Stimulated activated CD4-positive, alpha-beta T cell treated with anti-CD3 and anti-CD28 coated beads, Interleukin-4, amount 100 ng/mL, for 24 hours (primary cell): Measurements from ENCODE around the gene JMJD1C.
"Not testable (repeated sequence)": the region's sequence is repeated elsewhere in the genome, so short reads cannot be mapped to it uniquely, and the experiment has no call there.

Experiments used
- DNase-seq: peaks from one replicate; pipeline ENCODE4 v3.0.0-alpha.2; 2020

Gene JMJD1C

DNA sequence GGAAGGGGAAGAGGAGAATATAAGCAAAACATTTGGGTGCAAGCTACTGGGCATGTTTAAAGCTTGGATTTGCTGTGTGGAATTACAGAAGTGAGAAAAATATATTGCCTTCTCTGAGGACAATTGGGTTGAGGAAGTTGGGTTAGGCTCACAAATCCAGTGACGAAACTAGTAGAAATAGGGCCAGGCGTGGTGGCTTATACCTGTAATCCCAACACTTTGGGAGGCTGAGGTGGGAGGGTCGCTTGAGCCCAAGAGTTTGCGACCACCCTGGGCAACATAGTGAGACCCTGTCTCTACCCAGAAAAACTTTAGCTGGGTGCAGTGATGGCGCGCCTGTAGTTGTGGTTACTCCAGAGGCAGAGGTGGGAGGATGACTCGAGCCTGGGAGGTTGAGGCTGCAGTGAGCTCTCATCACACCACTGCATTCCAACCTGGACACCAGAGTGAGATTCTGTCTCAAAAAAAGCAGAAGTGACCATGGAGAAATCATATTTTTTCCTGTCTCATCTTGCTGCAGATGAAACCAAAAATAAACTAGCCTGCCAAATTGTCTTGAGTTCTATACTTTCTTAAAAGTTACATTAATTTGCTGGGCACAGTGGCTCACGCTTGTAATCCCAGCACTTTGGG is 310.3 kb downstream of the JMJD1C start:
- no peak for DNase-seq

DNA sequence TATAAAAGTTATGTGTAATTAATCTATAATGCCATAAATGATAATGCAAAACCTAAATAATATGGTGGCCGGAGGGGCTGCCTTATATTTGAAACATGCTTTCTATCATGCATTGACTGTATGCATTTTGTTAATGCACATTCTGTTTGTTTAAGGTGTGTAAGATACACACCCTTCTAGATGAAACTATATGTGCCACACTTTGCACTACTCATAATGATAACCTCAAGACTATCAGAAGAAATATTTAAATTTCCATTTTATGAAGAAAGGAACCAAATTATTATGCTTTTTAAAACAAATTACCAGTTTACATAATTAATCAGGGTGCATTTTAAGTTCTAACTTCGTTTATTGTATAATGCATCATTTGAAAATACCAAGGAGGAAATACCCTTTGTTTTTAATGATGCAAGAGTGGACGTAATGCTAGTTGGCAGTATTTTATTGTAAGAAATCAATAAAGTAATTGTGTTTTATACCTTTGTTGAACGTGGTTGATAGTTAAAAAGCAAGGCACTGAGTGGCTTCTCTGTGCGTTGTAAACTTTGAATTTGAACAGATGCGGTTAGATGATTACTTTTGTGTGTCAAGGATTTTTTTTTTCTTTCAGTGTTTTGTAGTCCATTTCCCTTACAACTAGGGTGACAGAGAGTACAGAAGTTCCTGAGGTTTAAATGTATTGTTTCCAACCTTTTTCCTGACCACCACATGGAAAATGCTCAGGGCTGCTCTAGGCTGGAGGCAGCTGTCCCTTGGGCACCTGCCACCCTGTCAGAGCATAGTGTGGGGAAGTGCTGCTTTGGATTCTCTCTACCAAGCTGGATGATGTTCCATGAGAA is 311.0 kb downstream of the JMJD1C start:
- no peak for DNase-seq

GRCh38 chr10:63153868-63154545 is 311.8 kb downstream of the JMJD1C start:
- not testable (repeated sequence) for DNase-seq

GRCh38 chr10:63150745-63151144 is 315.0 kb downstream of the JMJD1C start:
- DNase-seq: no peak

DNA sequence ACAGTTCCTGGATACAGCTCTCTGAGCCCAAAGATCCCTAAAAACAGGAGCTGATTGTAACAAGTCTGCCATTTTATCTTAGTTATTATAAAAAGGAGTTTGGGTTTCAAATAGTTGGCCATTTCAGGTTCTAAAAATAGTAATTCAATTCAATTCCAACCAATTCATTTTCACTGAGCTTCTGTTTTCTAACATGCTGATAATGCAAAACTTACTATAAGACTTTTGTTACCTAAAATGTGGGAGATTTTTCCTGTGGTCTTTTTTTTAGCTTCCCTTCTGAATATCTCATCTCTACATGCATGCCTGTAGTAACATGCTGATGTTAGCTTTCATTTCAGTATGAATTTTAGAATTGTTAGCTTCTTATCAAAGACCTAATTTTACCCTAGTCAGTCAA is 319.3 kb downstream of the JMJD1C start:
- no peak for DNase-seq

- DNase-seq: no peak
These were observed 320.0 kb downstream of the JMJD1C start for GRCh38 chr10:63145782-63146181.

DNA sequence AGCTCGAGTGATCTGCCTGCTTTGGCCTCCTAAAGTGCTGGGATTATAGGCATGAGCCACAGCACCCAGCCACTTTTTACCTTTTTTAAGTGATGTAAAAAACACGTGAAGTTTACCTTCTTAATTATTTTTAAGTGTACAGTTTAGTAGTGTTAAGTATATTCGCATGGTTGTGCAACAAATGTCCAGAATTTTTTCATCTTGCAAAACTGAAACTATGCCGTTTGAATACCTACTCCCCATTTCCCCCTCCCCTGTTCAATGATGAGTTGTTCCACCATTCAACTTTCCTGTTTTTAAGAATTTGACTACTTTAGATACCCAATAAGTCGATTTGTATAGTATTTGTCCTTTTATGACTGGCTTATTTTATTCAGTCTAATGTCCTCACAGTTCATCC is 321.8 kb downstream of the JMJD1C start:
- DNase-seq: no peak

- DNase-seq: no peak
These were observed 323.6 kb downstream of the JMJD1C start for GRCh38 chr10:63142136-63142535.

DNA sequence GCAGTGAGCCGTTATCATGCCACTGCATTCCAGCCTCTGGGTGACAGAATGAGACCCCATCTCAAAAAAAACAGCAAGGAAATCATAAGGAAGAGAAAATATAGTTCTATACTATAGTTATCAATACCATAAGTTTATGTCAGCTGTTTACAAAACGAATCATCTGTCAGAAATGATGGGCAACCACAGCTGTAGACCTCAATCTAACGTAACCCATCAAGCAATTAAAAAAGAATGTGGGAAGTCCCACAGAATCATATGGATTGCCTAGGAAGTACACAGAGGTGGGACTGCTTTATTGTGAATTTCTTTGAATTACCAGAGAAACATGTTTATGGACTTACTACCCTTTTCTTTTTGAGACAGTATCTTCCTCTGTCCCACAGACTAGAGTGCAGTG is 325.7 kb downstream of the JMJD1C start:
- no peak for DNase-seq

DNA sequence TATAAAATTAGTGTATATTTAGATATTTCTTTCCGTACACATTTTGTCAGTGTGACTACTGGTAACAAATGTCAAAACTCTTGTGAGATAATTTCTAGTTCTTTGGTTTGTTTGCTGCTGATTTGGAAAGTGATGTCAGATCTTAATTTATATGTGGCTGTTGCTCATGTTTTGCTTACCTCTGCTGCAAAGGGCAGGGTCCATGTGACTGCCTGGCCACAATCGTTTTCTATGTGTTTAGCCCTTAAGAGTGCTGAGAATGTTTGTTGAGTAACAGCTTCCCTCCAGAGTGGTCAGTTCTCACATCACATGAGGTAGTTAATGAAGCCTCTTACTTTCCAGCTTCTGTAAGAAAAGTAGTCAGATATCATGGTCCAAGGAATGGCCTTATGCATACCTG is 328.5 kb downstream of the JMJD1C start:
- DNase-seq: no peak

DNA sequence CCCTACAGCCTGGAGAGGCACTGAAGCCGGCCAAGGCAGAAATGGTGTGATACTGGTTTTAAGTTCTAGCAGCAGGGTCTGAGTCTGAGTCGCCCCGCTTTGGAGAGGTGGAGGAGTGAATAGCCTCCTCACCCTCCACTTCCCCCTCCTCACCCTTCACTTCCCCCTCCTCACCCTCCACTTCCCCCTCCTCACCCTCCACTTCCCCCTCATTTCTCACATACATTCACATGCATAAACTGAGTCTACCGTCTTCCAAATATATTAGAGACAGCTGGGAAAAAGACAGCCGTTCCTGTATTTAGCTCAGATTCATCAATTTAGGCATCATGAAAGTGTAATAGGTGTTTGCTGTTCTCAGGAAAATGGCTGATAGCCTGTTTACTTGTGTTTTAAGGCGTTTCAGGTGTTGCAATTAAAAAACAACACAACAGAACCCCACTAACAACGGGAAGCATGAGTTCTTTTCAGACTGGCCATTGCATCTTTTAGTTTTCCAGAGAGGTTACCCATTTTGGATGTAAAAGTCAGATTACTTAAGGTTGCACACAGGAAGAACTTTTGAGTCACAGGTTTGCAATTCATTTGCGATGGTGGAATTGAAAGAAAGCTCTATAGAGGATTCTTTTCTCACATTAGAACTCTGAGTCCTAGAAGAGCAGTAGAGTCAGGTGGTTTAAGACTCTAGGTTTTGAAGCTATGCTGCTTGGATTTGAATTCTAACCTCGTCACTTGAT is 331.8 kb downstream of the JMJD1C start:
- no peak for DNase-seq

DNA sequence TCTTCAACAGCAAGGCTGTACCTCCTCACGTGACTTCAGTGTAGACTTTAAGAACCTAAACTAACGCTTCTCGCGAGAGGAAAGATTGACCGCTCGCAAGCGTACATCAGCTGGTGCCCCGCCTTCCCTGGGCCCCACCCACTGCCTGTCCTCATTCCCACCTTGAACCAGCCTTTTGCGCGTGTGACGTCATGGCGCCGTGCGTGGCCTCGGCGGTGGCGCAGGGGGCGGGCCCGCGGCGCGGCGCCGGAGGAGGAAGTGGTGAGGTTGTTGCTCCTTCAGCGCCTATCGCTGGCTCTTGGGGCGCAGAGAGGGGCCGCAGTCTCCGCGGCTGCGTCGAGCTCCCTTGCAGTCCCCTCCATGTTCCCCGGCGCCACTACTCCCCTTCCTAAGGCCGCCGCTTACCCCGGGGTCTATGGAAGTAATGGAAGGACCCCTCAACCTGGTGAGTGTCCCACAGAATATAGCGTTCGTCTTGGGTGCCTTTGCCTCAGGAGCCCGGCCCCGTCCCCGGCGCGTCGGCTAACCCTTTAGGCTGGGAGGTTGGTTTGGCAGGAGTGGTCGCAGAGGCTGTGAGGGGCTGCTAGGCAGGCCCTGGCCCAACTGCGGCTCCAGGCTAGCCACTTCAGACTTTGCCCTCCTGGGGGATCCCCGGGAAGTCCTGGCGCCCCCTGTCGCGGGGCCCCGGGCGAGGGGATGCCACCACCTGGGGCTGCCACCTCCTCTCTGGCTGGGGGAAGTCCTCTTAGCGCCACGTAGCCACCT is 332.5 kb downstream of the JMJD1C start, which contains the start of gene NRBF2:
Gene NRBF2, plus strand, starts transcription at position 273 of the 765 bp plus-strand sequence. Its CDS starts 143 bp downstream, at position 416.
- DNase-seq: peak; percentile 98

DNA sequence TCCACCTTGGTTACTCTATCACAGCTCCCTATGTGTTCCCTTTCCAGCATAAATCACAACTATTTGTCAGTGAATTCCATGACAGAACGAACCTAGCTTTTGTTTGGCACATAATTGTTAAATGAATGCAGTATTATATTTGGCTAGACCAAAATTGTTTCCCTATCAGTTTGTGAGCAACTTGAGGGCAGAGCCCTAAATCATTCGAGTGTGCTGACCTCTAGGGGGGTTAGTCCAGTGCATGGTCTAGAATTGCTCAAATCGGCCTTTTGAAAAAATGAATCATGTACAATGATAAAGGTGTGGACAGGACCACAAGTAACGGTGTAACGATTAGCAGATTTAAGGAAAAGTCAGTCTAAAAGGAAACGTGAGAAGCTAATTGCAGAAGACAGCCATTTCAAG is 333.1 kb downstream of the JMJD1C start:
- no peak for DNase-seq

DNA sequence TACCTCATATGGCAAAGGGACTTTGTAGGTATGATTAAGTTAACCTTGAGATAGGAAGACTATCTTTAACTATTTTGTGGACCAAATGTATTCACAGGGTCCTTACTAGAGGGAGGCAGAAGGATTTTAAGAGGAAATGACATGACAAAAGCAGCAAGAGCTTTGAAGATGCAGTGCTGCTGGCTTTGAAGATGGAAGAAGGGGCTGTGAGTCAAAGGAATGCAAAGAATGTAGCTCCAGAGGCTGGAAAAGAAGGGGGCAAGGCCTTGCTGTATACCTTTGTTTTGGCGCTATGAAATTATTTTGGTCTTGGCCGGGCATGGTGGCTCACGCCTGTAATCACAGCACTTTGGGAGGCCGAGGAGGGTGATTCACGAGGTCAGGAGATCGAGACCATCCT is 335.9 kb downstream of the JMJD1C start:
- no peak for DNase-seq

DNA sequence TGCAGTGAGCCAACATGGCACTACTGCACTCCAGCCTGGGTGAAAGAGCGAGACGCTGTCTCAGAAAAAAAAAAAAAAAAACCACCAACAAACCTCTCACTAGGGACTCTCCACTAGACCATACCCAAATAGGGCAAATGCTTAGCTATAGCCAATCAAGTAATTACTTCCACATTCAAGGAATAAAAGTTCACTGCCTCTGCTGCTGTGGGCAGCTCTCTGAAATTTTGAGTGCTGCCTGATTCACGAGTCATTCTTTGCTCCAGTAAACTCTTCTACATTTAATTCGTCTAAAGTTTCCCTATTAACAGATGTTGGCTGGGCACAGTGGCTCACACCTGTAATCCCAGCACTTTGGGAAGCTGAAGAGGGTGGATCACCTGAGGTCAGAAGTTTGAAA is 337.3 kb downstream of the JMJD1C start:
- no peak for DNase-seq

GRCh38 chr10:63125459-63125858 is 340.3 kb downstream of the JMJD1C start:
- no peak for DNase-seq

GRCh38 chr10:63123727-63124362 is 341.9 kb downstream of the JMJD1C start:
- no peak for DNase-seq

GRCh38 chr10:63120554-63120953 is 345.2 kb downstream of the JMJD1C start:
- DNase-seq: no peak

DNA sequence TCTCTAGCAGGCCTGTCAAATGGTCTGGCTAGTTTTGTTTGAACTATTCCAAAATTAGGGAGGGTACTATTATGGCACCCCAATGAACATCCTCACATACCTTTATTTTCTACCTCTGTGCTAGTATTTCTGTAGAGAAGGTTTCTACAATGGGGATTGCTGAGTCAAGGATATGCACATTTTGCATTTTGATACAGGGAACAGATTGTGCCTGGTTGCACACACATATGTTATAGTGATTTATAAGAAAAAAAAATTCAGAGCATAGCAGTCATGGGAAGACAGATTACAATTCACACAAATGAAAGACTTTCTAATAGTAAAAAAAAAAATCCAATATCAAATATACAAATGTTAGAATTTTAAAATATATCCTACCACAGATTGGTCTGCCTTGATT is 346.7 kb downstream of the JMJD1C start:
- no peak for DNase-seq
